Endothelial cell of umbilical vein (primary cell): ENCODE measurements around the gene PDE6B. TPM values are rescaled to one million over a fixed set of nuclear protein-coding genes. Genes with fewer than 3 reads are reported as not detected.

ENCODE experiments used
- BruUV-seq: library from RNA; stranded (reverse); fragments of 400-500 nt; replicated peaks from 2 replicates; lab custom pipeline; 2021; lab: Mats Ljungman, UMichigan
- CTCF ChIA-PET: fragments of 300-600, 350-600 bp; sonication (Branson Sonifier 250); formaldehyde crosslinking; loops from one replicate; lab custom pipeline; 2021; ENCODE audit warnings: antibody characterized with exemption, inconsistent platforms; lab: Charles Lee
- POLR2A ChIA-PET: fragments of 300-600, 350-600 bp; sonication (Branson Sonifier 250); formaldehyde crosslinking; loops from one replicate; lab custom pipeline; 2021; ENCODE audit warnings: antibody characterized with exemption, inconsistent platforms; lab: Charles Lee
- DNase-seq: peaks from one replicate; pipeline ENCODE4 v3.0.0-alpha.2; 2011; ENCODE audit warnings: low read depth, low spot score
- FAIRE-seq: peaks from 2 replicates; lab custom pipeline; 2011; peaks lifted over from hg19 to GRCh38; lab: Jason Lieb, UNC
- H2AFZ ChIP-seq: 2 replicates; pipeline ENCODE4 v1.6.0; 2012; ENCODE audit warnings: low read depth, low read length, control low read depth, inconsistent platforms
- H3K27ac ChIP-seq: 2 replicates; pipeline ENCODE4 v1.5.1; 2011; ENCODE audit warnings: low read depth, mild to moderate bottlenecking, control low read depth, low read length, moderate library complexity; ENCODE audit not compliant: insufficient read depth
- H3K27me3 ChIP-seq, 2 experiments: 2 replicates each; pipeline versions ENCODE4 v1.6.0 to v1.6.1; 2011; ENCODE audit warnings: low read length in 2 of 2, mixed read lengths in 1 of 2; ENCODE audit not compliant: control insufficient read depth in 2 of 2, insufficient read depth in 2 of 2
- H3K36me3 ChIP-seq, 2 experiments: 2 replicates in 1 of 2; 3 replicates in 1 of 2; pipeline ENCODE4 v1.5.1; 2011; ENCODE audit warnings: low read length in 2 of 2, mild to moderate bottlenecking in 1 of 2, moderate library complexity in 1 of 2; ENCODE audit not compliant: control insufficient read depth in 2 of 2, insufficient read depth in 2 of 2; ENCODE audit errors: extremely low read depth in 1 of 2
- H3K4me1 ChIP-seq: 3 replicates; pipeline ENCODE4 v1.5.1; 2011; ENCODE audit warnings: mild to moderate bottlenecking, low read length; ENCODE audit not compliant: control insufficient read depth, insufficient read depth; ENCODE audit errors: extremely low read depth
- H3K4me2 ChIP-seq: 2 replicates; pipeline ENCODE4 v1.6.1; 2011; ENCODE audit warnings: low read length, control low read depth, mixed read lengths; ENCODE audit not compliant: insufficient read depth
- H3K4me3 ChIP-seq, 3 experiments: fragments of 200-600 bp in 1 of 3; sonication (generic), shearing (Covaris generic) in 1 of 3; replicated peaks in 1 of 3; 2 replicates each; pipeline ENCODE4 v1.5.1; 2011 to 2016; ENCODE audit warnings: control low read depth in 3 of 3, low read length in 3 of 3, mild to moderate bottlenecking in 2 of 3, inconsistent platforms in 1 of 3, low read depth in 1 of 3, moderate library complexity in 1 of 3; ENCODE audit not compliant: insufficient read depth in 1 of 3
- H3K79me2 ChIP-seq: 2 replicates; pipeline ENCODE4 v1.6.0; 2012; ENCODE audit warnings: low read length, inconsistent platforms; ENCODE audit not compliant: control insufficient read depth, insufficient read depth
- H3K9ac ChIP-seq: replicated peaks from 2 replicates; pipeline ENCODE3; 2011; ENCODE audit warnings: low read length, control low read depth; ENCODE audit not compliant: insufficient read depth; ENCODE audit errors: extremely low read depth
- H3K9me1 ChIP-seq: replicated peaks from 3 replicates; pipeline ENCODE4 v1.6.0; 2011; ENCODE audit warnings: mild to moderate bottlenecking, low read length; ENCODE audit not compliant: control insufficient read depth, insufficient read depth; ENCODE audit errors: extremely low read depth
- H3K9me3 ChIP-seq: replicated peaks from 2 replicates; pipeline ENCODE4 v1.5.1; 2012; ENCODE audit warnings: low read length, inconsistent platforms; ENCODE audit not compliant: control insufficient read depth, insufficient read depth
- H4K20me1 ChIP-seq: replicated peaks from 2 replicates; pipeline ENCODE3; 2011; ENCODE audit warnings: mild to moderate bottlenecking, low read length; ENCODE audit not compliant: control insufficient read depth, insufficient read depth; ENCODE audit errors: extremely low read depth
- CTCF ChIP-seq, 2 donors: IDR thresholded peaks; 1 replicate in 1 of 2; 2 replicates in 1 of 2; pipeline ENCODE4 v1.5.1; 2011; ENCODE audit warnings: low read length in 2 of 2, mild to moderate bottlenecking in 2 of 2, moderate library complexity in 2 of 2, control low read depth in 1 of 2, inconsistent platforms in 1 of 2, low read depth in 1 of 2; ENCODE audit not compliant: insufficient read depth in 1 of 2; ENCODE audit errors: extremely low read depth in 1 of 2
- EZH2 ChIP-seq: IDR thresholded peaks from 2 replicates; pipeline ENCODE4 v1.6.1; 2012; ENCODE audit warnings: borderline replicate concordance, low read depth, mild to moderate bottlenecking, moderate library complexity, low read length, inconsistent platforms; ENCODE audit not compliant: severe bottlenecking
- FOS ChIP-seq: IDR thresholded peaks from 2 replicates; pipeline ENCODE4 v1.6.1; 2011; ENCODE audit warnings: mild to moderate bottlenecking, low read length, moderate library complexity, borderline replicate concordance; ENCODE audit not compliant: insufficient read depth
- GATA2 ChIP-seq: IDR thresholded peaks from 2 replicates; pipeline ENCODE4 v1.7.0; 2011; ENCODE audit warnings: low read depth, mild to moderate bottlenecking, moderate library complexity, mixed read lengths, low read length; ENCODE audit not compliant: insufficient read length, insufficient read depth
- JUN ChIP-seq: IDR thresholded peaks from 2 replicates; pipeline ENCODE4 v1.6.1; 2011; ENCODE audit warnings: borderline replicate concordance, low read depth; ENCODE audit not compliant: insufficient read length, insufficient read depth
- MAX ChIP-seq: IDR thresholded peaks from 2 replicates; pipeline ENCODE4 v1.6.1; 2011; ENCODE audit not compliant: insufficient read depth, insufficient read length
- MYC ChIP-seq: IDR thresholded peaks from one replicate; pipeline ENCODE4 v1.6.1; 2011; ENCODE audit warnings: mild to moderate bottlenecking, low read depth, low read length
- POLR2A ChIP-seq: IDR thresholded peaks from 2 replicates; pipeline ENCODE4 v1.6.1; 2012; ENCODE audit warnings: low read depth, mild to moderate bottlenecking, control low read depth, low read length
- POLR2AphosphoS5 ChIP-seq: IDR thresholded peaks from 2 replicates; pipeline ENCODE4 v1.6.1; 2012; ENCODE audit warnings: low read depth, mild to moderate bottlenecking, control low read depth, low read length, moderate library complexity; ENCODE audit not compliant: insufficient read depth
- dilution Hi-C: fragments of 300-500 bp; cut with MboI; formaldehyde crosslinking; loops from one replicate; pipeline ENCODE4 v1.15.0; 2019; ENCODE audit warnings: low sequenced_read_pairs; ENCODE audit not compliant: extremely low pct_ligation_motif_present
- intact Hi-C: fragments of 100-400 bp; cut with micrococcal nuclease; formaldehyde crosslinking; loops from one replicate; pipeline ENCODE4 v1.10.0; 2022
- polyA plus RNA-seq, 4 experiments: library from polyadenylated mRNA; depleted of rRNA in 3 of 4; stranded (reverse) in 3 of 4; unstranded in 1 of 4; fragments of >200 nt; gene quantifications; 2 replicates each; pipeline versions ENCODE4 v1.2.1 to v1.2.3, GENCODE V29; 2011 to 2012; ENCODE audit warnings: missing spikeins in 1 of 4
- total RNA-seq: library from RNA; stranded (reverse); gene quantifications from 2 replicates; pipeline ENCODE4 v1.2.3, GENCODE V29; 2021

Gene PDE6B
- total and polyA plus RNA-seq, 2 donors (not counting 3 experiments of a cell fraction or from before 2014, with no cell fraction given), result 0.77 to 1.8 TPM

DNA sequence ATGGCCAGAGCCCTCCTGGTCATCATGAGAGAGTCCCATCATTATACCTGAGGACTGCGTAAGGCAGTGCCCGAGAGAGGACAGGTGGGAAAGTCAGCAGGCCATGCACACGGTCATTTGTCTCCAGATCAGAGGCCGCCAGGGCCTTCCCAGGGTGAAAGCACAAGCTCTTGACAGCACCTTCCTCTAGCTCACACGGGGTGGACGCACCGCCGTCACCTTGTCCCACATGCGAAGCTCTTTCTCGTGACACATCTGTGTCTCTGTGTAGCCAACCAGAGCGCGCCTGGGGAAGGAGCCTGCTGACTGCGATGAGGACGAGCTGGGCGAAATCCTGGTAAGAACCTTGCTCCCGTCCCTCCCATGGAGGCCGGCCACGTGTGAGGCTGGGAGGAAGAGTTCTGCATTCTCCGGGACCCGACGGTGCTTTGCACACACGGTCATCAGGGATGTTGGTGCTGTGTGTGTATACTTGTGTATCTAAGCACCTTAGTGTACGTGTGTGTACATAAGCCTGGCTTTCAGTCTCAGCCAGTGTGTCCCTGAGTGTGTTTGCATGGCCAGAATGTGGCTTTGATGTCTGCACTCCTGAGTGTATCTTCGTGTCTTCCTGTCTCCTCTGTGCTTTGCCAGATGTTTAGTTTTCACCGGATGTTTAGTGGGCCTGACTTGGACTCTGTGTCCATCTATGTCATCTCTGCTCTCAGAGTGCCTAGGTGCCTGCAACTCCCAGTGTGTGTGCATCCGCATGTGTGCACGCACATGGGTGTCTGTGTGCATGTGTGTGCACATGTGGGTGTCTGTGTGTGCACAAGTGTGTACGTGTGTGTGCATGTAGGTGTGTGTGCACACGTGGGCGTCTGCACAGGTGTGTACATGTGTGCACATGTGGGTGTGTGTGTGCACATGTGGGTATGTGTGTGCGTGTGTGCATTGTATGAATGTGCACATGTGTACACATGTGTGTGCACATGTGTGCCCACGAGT lies 33.6 kb downstream of the PDE6B start:
- ChIA-PET CTCF (no interaction called here), POLR2A (no interaction called here)
- DNase-seq (no peak), FAIRE-seq (no peak)
- Histone ChIP-seq H3K79me2 (no peaks in the 10 kb centered on the region), H3K27ac (no peak overlapping the region), H3K9me3 (no peaks in the 10 kb centered on the region), H3K9ac (no peak overlapping the region), H3K36me3 (no peaks in the 10 kb centered on the region), H3K4me1 (no peaks in the 10 kb centered on the region), H3K4me3 (no peak overlapping the region), H3K4me2 (no peak overlapping the region), H3K9me1 (no peaks in the 10 kb centered on the region), H4K20me1 (no peaks in the 10 kb centered on the region), H3K27me3 (peaks cover 0 to 2% of the 10 kb centered on the region in 2 experiments), H2AFZ (no peak overlapping the region)
- intact Hi-C loops (no loop called here), dilution Hi-C loops (no loop called here)
- no TSS peak for BruUV-seq
- peak; percentile 41 for TF ChIP-seq MAX
- no peak for TF ChIP-seq GATA2
- no peak for TF ChIP-seq MYC

- Histone ChIP-seq H3K9me1 (no peaks in the 10 kb centered on the region), H3K36me3 (no peaks in the 10 kb centered on the region), H3K9ac (no peak overlapping the region), H2AFZ (no peak overlapping the region), H3K4me2 (no peak overlapping the region), H3K79me2 (no peaks in the 10 kb centered on the region), H3K4me3 (no peak overlapping the region), H4K20me1 (no peaks in the 10 kb centered on the region), H3K4me1 (no peaks in the 10 kb centered on the region), H3K27ac (no peak overlapping the region), H3K9me3 (no peaks in the 10 kb centered on the region), H3K27me3 (peaks cover 0 to 5% of the 10 kb centered on the region in 2 experiments)
- dilution Hi-C loops, result no loop called here
- no TSS peak for BruUV-seq
- no peak for DNase-seq
- CTCF ChIA-PET, result no interaction called here
- POLR2A ChIA-PET, result no interaction called here
- TF ChIP-seq CTCF (IDR thresholded peaks at IDR 0.05; ENCODE audit: extremely low read depth in 1 of 2, insufficient read depth in 1 of 2, low read depth in 1 of 2, low read length in 2 of 2), result no peak
- no peak for TF ChIP-seq MYC
- TF ChIP-seq POLR2AphosphoS5, result no peak
- TF ChIP-seq EZH2, result no peak
- TF ChIP-seq MAX, result no peak
- no peak for TF ChIP-seq FOS
- TF ChIP-seq GATA2, result no peak
- TF ChIP-seq JUN, result no peak
- TF ChIP-seq POLR2A, result no peak
- intact Hi-C loops, result no loop called here
- no peak for FAIRE-seq
Observed at GRCh38 chr4:659851-660250, 34.5 kb downstream of the PDE6B start.
